Skeletal muscle tissue (tissue), 4 donors: ENCODE measurements around the gene PALM. TPM values are rescaled to one million over a fixed set of nuclear protein-coding genes. Genes with fewer than 3 reads are reported as not detected.

Experiments used
- H3K27ac ChIP-seq: one replicate; pipeline ENCODE4 v1.7.0; 2013; ENCODE audit warnings: mild to moderate bottlenecking, low read depth, low read length, inconsistent platforms
- H3K27me3 ChIP-seq, 3 donors: one replicate each; pipeline ENCODE4 v1.7.0; 2013; ENCODE audit warnings: low read length in 3 of 3; ENCODE audit not compliant: control insufficient read depth in 3 of 3, insufficient read depth in 3 of 3
- H3K36me3 ChIP-seq, 3 donors: one replicate each; pipeline ENCODE4 v1.7.0; 2013; ENCODE audit warnings: low read length in 3 of 3; ENCODE audit not compliant: control insufficient read depth in 3 of 3, insufficient read depth in 3 of 3
- H3K4me1 ChIP-seq, 3 donors: one replicate each; pipeline ENCODE4 v1.7.0; 2013; ENCODE audit warnings: low read length in 3 of 3, mild to moderate bottlenecking in 3 of 3; ENCODE audit not compliant: control insufficient read depth in 3 of 3, insufficient read depth in 3 of 3
- H3K4me3 ChIP-seq, 3 donors: one replicate each; pipeline ENCODE4 v1.7.0; 2013; ENCODE audit warnings: low read length in 3 of 3
- H3K9ac ChIP-seq, 3 donors: one replicate each; pipeline ENCODE4 v1.7.0; 2013; ENCODE audit warnings: low read length in 3 of 3, mild to moderate bottlenecking in 3 of 3, moderate library complexity in 2 of 3, low read depth in 1 of 3
- H3K9me3 ChIP-seq, 3 donors: one replicate each; pipeline ENCODE4 v1.7.0; 2013; ENCODE audit warnings: low read length in 3 of 3; ENCODE audit not compliant: control insufficient read depth in 3 of 3
- total RNA-seq: library from RNA; depleted of rRNA; stranded (reverse); fragments of >200 nt; gene quantifications from one replicate; pipeline ENCODE4 v1.2.3, GENCODE V29; 2014
- donor health status: Osteomylitis.

PALM gene
- total RNA-seq, 1 donor from 2014 or later: 13.0 TPM

- no peaks in the 10 kb centered on the region for H3K36me3 ChIP-seq
- peaks cover 4 to 10% (median 10%) of the 10 kb centered on the region in 3 donors for H3K27me3 ChIP-seq
- H3K27ac ChIP-seq: no peak overlapping the region
- no peak overlapping the region for H3K4me3 ChIP-seq
- H3K4me1 ChIP-seq: no peaks in the 10 kb centered on the region
- peaks cover 0 to 5% (median 0%) of the 10 kb centered on the region in 3 donors for H3K9me3 ChIP-seq
- H3K9ac ChIP-seq: no peak overlapping the region
Measured at GRCh38 chr19:757811-758668, 49.3 kb downstream of the PALM start.

- Histone ChIP-seq H3K36me3 (no peaks in the 10 kb centered on the region), H3K4me3 (no peak overlapping the region), H3K4me1 (no peaks in the 10 kb centered on the region), H3K9ac (no peak overlapping the region), H3K27ac (no peak overlapping the region), H3K9me3 (peaks cover 0 to 5% (median 0%) of the 10 kb centered on the region in 3 donors), H3K27me3 (peaks cover 3 to 22% (median 4%) of the 10 kb centered on the region in 3 donors)
Measured at GRCh38 chr19:763181-763580, 54.4 kb downstream of the PALM start.

- Histone ChIP-seq H3K4me3 (no peak overlapping the region), H3K36me3 (no peaks in the 10 kb centered on the region), H3K27ac (no peak overlapping the region), H3K9ac (no peak overlapping the region), H3K27me3 (peaks cover 3 to 26% (median 4%) of the 10 kb centered on the region in 3 donors), H3K9me3 (peaks cover 0 to 5% (median 0%) of the 10 kb centered on the region in 3 donors), H3K4me1 (no peaks in the 10 kb centered on the region)
Measured at GRCh38 chr19:763869-764268, 55.1 kb downstream of the PALM start.

GRCh38 chr19:764301-764700, 55.6 kb downstream of the PALM start:
- H3K27ac ChIP-seq: no peak overlapping the region
- peaks cover 0 to 5% (median 0%) of the 10 kb centered on the region in 3 donors for H3K9me3 ChIP-seq
- H3K4me3 ChIP-seq: no peak overlapping the region
- no peaks in the 10 kb centered on the region for H3K36me3 ChIP-seq
- no peaks in the 10 kb centered on the region for H3K4me1 ChIP-seq
- peaks cover 3 to 26% (median 4%) of the 10 kb centered on the region in 3 donors for H3K27me3 ChIP-seq
- H3K9ac ChIP-seq: no peak overlapping the region

- Histone ChIP-seq H3K9me3 (peaks cover 0 to 5% (median 0%) of the 10 kb centered on the region in 3 donors), H3K27ac (no peak overlapping the region), H3K9ac (no peak overlapping the region), H3K4me1 (no peaks in the 10 kb centered on the region), H3K36me3 (no peaks in the 10 kb centered on the region), H3K27me3 (peaks cover 3 to 26% (median 4%) of the 10 kb centered on the region in 3 donors), H3K4me3 (no peak overlapping the region)
Measured at GRCh38 chr19:765179-765738, 56.5 kb downstream of the PALM start.

GRCh38 chr19:768424-768823, 59.7 kb downstream of the PALM start:
- no peaks in the 10 kb centered on the region for H3K4me1 ChIP-seq
- no peak overlapping the region for H3K4me3 ChIP-seq
- no peaks in the 10 kb centered on the region for H3K9me3 ChIP-seq
- H3K27me3 ChIP-seq: peaks cover 3 to 23% (median 4%) of the 10 kb centered on the region in 3 donors
- H3K27ac ChIP-seq: no peak overlapping the region
- H3K9ac ChIP-seq: no peak overlapping the region
- no peaks in the 10 kb centered on the region for H3K36me3 ChIP-seq

GRCh38 chr19:769616-770015, 60.9 kb downstream of the PALM start:
- no peaks in the 10 kb centered on the region for H3K36me3 ChIP-seq

GRCh38 chr19:771332-771785, 62.6 kb downstream of the PALM start:
- peaks cover 0 to 16% (median 2%) of the 10 kb centered on the region in 3 donors for H3K27me3 ChIP-seq
- no peaks in the 10 kb centered on the region for H3K9me3 ChIP-seq
- no peaks in the 10 kb centered on the region for H3K36me3 ChIP-seq
- no peak overlapping the region for H3K9ac ChIP-seq
- H3K4me1 ChIP-seq: no peaks in the 10 kb centered on the region
- no peak overlapping the region for H3K4me3 ChIP-seq
- no peak overlapping the region for H3K27ac ChIP-seq

More at GRCh38 chr19:769616-770015, 60.9 kb downstream of the PALM start:
- Histone ChIP-seq H3K4me1 (no peaks in the 10 kb centered on the region), H3K27ac (no peak overlapping the region), H3K9me3 (no peaks in the 10 kb centered on the region), H3K9ac (no peak overlapping the region), H3K27me3 (peaks cover 3 to 21% (median 4%) of the 10 kb centered on the region in 3 donors), H3K4me3 (no peak overlapping the region)

GRCh38 chr19:772063-772462, 63.3 kb downstream of the PALM start:
- H3K27ac ChIP-seq: no peak overlapping the region

More at GRCh38 chr19:772063-772462, 63.3 kb downstream of the PALM start:
- Histone ChIP-seq H3K36me3 (no peaks in the 10 kb centered on the region), H3K9ac (no peak overlapping the region), H3K4me1 (no peaks in the 10 kb centered on the region), H3K9me3 (no peaks in the 10 kb centered on the region), H3K4me3 (no peak overlapping the region), H3K27me3 (peaks cover 0 to 12% (median 0%) of the 10 kb centered on the region in 3 donors)
